H1 (cell line): ENCODE results near the gene PAF1. TPM values are rescaled to one million over a fixed set of nuclear protein-coding genes. Genes with fewer than 3 reads are reported as not detected.

ENCODE experiments used
- CBX5 ChIP-seq: fragments of 300-800, 300-1000 bp; sonication (generic); IDR thresholded peaks from 2 replicates; pipeline ENCODE4 v1.7.1; 2016; ENCODE audit warnings: antibody characterized with exemption, low read length, low read depth
- GABPA ChIP-seq: IDR thresholded peaks from 2 replicates; pipeline ENCODE4 v1.6.1; 2011; ENCODE audit warnings: mild to moderate bottlenecking, low read length, moderate library complexity, borderline replicate concordance; ENCODE audit not compliant: insufficient read depth
- GTF2F1 ChIP-seq: IDR thresholded peaks from 2 replicates; pipeline ENCODE4 v1.6.1; 2012; ENCODE audit warnings: low read depth, low read length, improper control_type of control experiment, borderline replicate concordance
- NRF1 ChIP-seq: IDR thresholded peaks from 2 replicates; pipeline ENCODE4 v1.6.1; 2011; ENCODE audit warnings: mild to moderate bottlenecking, low read depth, low read length, improper control_type of control experiment
- RXRA ChIP-seq: IDR thresholded peaks from 2 replicates; pipeline ENCODE4 v1.6.1; 2011; ENCODE audit warnings: low read depth, mild to moderate bottlenecking, low read length, moderate library complexity; ENCODE audit not compliant: insufficient read depth
- SIRT6 ChIP-seq: IDR thresholded peaks from one replicate; pipeline ENCODE4 v1.7.1; 2012; ENCODE audit warnings: low read length, inconsistent platforms
- SUZ12 ChIP-seq: fragments of 200-600 bp; sonication (generic); IDR thresholded peaks from 2 replicates; pipeline ENCODE4 v1.6.1; 2012; ENCODE audit warnings: mild to moderate bottlenecking, inconsistent platforms, low read length, moderate library complexity, mixed read lengths
- TEAD4 ChIP-seq: IDR thresholded peaks from 2 replicates; pipeline ENCODE4 v1.6.1; 2012; ENCODE audit warnings: low read depth, low read length, inconsistent platforms, mixed read lengths
- polyA plus RNA-seq, 7 experiments: library from polyadenylated mRNA; depleted of rRNA in 3 of 7; stranded (reverse) in 5 of 7; unstranded in 2 of 7; fragments of >200 nt in 5 of 7; fragments of 200-250 nt in 2 of 7; gene quantifications; 1 replicate in 5 of 7; 2 replicates in 1 of 7; 4 replicates in 1 of 7; pipeline versions ENCODE4 v1.2.1 to v1.2.3, GENCODE V29; 2011 to 2013; ENCODE audit warnings: missing spikeins in 2 of 7, mixed read lengths in 2 of 7
- total RNA-seq: library from RNA; stranded (reverse); fragmentation: NEBNext Ultra II Directional; extraction: Animal tissue kit (Norgen Biotek cat#: 25700); gene quantifications from 2 replicates; pipeline ENCODE4 v1.2.1, GENCODE V29; 2021

Gene PAF1
- total and polyA plus RNA-seq, 2 of the 8 experiments (the other 6 are each of a cell fraction or from before 2014, with no cell fraction given), result 31.4 to 58.6 TPM

DNA sequence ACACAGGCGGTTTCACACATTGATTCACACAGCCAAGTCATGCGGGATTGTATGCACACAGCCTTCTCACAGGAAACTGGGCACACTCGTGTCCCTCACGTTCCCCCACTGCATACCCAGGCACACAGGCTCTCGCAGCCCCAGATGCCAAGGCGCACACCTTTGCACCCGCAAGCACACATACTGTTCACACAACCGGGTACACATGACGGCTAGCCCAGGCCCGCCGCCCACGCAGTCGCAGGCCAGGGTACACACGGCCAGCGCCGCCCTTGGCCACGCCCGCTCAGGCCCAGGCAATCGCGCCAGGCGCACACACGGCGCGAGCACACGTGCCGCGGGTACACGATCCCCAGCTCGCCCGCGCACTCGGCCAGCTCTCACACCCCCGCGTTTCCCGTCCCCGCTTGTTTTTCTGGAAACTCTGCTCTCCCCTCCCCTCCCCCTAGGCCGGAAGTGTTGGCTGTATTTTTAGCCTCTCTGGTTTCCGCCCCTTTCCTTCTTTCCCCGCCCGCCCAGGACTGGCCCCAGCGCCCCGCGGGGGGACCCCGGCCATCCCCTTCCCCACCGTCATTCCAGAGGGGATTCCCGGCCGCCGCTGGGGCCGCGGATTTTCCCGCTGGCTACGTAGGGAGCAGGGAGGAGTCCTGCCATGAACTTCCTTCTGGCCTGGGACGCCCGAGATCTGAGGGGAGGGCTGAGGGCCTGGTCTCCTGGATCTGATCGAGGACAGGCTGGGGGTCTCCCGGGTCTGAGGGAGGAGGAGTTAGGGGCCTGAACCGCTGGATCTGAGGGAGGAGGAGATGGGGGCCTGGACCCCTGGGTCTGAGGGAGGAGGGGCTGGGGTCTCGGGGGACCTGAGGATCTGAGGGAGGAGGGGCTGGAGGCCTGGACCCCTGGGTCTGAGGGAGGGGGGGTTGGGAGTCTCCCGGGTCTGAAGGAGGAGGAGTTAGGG lies 11.7 kb upstream of the PAF1 start (continued):
- TF ChIP-seq TEAD4 (no peak), SUZ12 (no peak), CBX5 (no peak), GABPA (no peak), GTF2F1 (no peak), RXRA (no peak), SIRT6 (no peak), NRF1 (no peak)
- TF ChIP-seq, all 59 proteins: peak for 18
